Adrenal gland (tissue), 12 donors: ENCODE results near the gene ARHGEF10L. TPM values are rescaled to one million over a fixed set of nuclear protein-coding genes. Genes with fewer than 3 reads are reported as not detected.

Experiments
- DNase-seq, 7 donors: peaks; one replicate each; pipeline ENCODE4 v3.0.0-alpha.2; 2019 to 2020
- H3K27ac ChIP-seq, 5 donors: fragments of 200-600 bp; sonication (generic) in 4 of 5; 1 replicate in 3 of 5; 2 replicates in 2 of 5; pipeline versions ENCODE4 v1.5.1 to v1.8.0; 2016 to 2020; ENCODE audit warnings: mild to moderate bottlenecking in 1 of 5
- H3K27me3 ChIP-seq: fragments of 200-600 bp; 2 replicates; pipeline ENCODE4 v1.8.0; 2021
- H3K36me3 ChIP-seq, 2 donors: fragments of 200-600 bp; replicated peaks in 1 of 2; 1 replicate in 1 of 2; 2 replicates in 1 of 2; pipeline versions ENCODE4 v1.5.1 to v1.8.0; 2018 to 2022
- H3K4me1 ChIP-seq, 2 donors: fragments of 200-600 bp; replicated peaks in 1 of 2; 1 replicate in 1 of 2; 2 replicates in 1 of 2; pipeline versions ENCODE4 v1.5.1 to v1.8.0; 2018 to 2021
- H3K4me3 ChIP-seq, 4 donors: fragments of 200-600 bp; sonication (generic) in 3 of 4; one replicate each; pipeline ENCODE4 v1.5.1; 2016 to 2018
- H3K9me3 ChIP-seq, 3 donors: fragments of 200-600 bp; sonication (generic) in 1 of 3; replicated peaks in 1 of 3; 1 replicate in 2 of 3; 2 replicates in 1 of 3; pipeline versions ENCODE4 v1.5.1 to v1.8.0; 2016 to 2021
- POLR2A ChIP-seq, 2 donors: fragments of 450-650 bp; IDR thresholded peaks; one replicate each; pipeline ENCODE4 v1.6.1; 2017; ENCODE audit warnings: antibody characterized with exemption in 2 of 2, mild to moderate bottlenecking in 2 of 2, moderate library complexity in 1 of 2
- WGBS, 4 donors: extraction: QIAGEN DNeasy Blood & Tissue Kit in 2 of 4; methylation state at CpG; one replicate each; pipeline versions ENCODE4 v1.1.5 to v1.1.7; 2013 to 2017; 5-methylcytosine and 5-hydroxymethylcytosine counted together
- intact Hi-C, 2 donors: fragments of 100-400 bp; cut with DNase I; formaldehyde crosslinking; loops; one replicate each; pipeline versions ENCODE4 v1.14.1 to v1.15.0; 2022 to 2023
- polyA plus RNA-seq, 3 donors: library from polyadenylated mRNA; stranded (reverse); fragments of 200-250 nt in 2 of 3; fragments of 350-450 nt in 1 of 3; fragmentation: Illumina TruSeq in 1 of 3; extraction: RNeasy Lipid Tissue Mini Kit (QIAGEN cat#74804) in 1 of 3; gene quantifications; one replicate each; pipeline ENCODE4 v1.2.3, GENCODE V29; 2013 to 2014
- total RNA-seq, 9 donors: library from RNA; depleted of rRNA in 4 of 9; stranded (reverse); fragments of >200 nt in 4 of 9; fragments of 120-200 nt in 1 of 9; fragmentation: NEBNext Ultra II Directional in 1 of 9; extraction: Animal tissue kit (Norgen Biotek cat#: 25700) in 1 of 9; gene quantifications; one replicate each; pipeline versions ENCODE4 v1.1.0 to v1.2.4, GENCODE V29; 2013 to 2023
- TF ChIP-seq, protein P1 (sequence below), 6 experiments: fragments of 450-650 bp in 4 of 6; fragments of 200-600 bp in 2 of 6; sonication (generic) in 1 of 6; IDR thresholded peaks; 1 replicate in 5 of 6; 2 replicates in 1 of 6; pipeline versions ENCODE4 v1.5.1 to v1.8.0; 2016 to 2021; ENCODE audit warnings: antibody characterized with exemption in 6 of 6, mild to moderate bottlenecking in 2 of 6, moderate library complexity in 1 of 6
- donor health status: healthy with polysubstance abuse.
- donor health status: Bipolar disorder and iron deficiency.
- donor health status: DM: yes; HTN: yes; CAD: no.
- donor health status: DM: no; HTN: no; CAD: no.
- donor health status: DM: no; HTN: no; CAD: no.
- donor health status: DM: yes; HTN: yes; CAD: no.

Gene ARHGEF10L
- total and polyA plus RNA-seq, 12 donors = 1.7 to 54.9 (median 30.1) TPM

- no peaks in the 10 kb centered on the region for H3K36me3 ChIP-seq
- DNase-seq = no peak
- TF ChIP-seq POLR2A (IDR thresholded peaks at IDR 0.05) = no peak
- TF ChIP-seq, protein P1, sequence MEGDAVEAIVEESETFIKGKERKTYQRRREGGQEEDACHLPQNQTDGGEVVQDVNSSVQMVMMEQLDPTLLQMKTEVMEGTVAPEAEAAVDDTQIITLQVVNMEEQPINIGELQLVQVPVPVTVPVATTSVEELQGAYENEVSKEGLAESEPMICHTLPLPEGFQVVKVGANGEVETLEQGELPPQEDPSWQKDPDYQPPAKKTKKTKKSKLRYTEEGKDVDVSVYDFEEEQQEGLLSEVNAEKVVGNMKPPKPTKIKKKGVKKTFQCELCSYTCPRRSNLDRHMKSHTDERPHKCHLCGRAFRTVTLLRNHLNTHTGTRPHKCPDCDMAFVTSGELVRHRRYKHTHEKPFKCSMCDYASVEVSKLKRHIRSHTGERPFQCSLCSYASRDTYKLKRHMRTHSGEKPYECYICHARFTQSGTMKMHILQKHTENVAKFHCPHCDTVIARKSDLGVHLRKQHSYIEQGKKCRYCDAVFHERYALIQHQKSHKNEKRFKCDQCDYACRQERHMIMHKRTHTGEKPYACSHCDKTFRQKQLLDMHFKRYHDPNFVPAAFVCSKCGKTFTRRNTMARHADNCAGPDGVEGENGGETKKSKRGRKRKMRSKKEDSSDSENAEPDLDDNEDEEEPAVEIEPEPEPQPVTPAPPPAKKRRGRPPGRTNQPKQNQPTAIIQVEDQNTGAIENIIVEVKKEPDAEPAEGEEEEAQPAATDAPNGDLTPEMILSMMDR (IDR thresholded peaks at IDR 0.05) = no peak
- no peaks in the 10 kb centered on the region for H3K4me1 ChIP-seq
- intact Hi-C loops = no loop called here
- H3K9me3 ChIP-seq = no peaks in the 10 kb centered on the region
- H3K27me3 ChIP-seq = no peaks in the 10 kb centered on the region
- H3K27ac ChIP-seq = no peak overlapping the region
- WGBS, 4 donors = 73 to 77% (median 75%) methylated on average over 8 to 15 of the region's 15 CpGs
- H3K4me3 ChIP-seq = no peak overlapping the region
Observed at GRCh38 chr1:17575797-17576518, 36.5 kb downstream of the ARHGEF10L start.

GRCh38 chr1:17576519-17576853 lies 37.0 kb downstream of the ARHGEF10L start:
- no peak for DNase-seq
- H3K4me1 ChIP-seq = no peaks in the 10 kb centered on the region
- TF ChIP-seq, protein P1 (IDR thresholded peaks at IDR 0.05) = no peak
- no peak for TF ChIP-seq POLR2A (IDR thresholded peaks at IDR 0.05)
- H3K27me3 ChIP-seq = no peaks in the 10 kb centered on the region
- WGBS, 4 donors = 89 to 93% (median 91%) methylated on average over 6 of the region's 6 CpGs; no CpG with 5 or more reads in 1 of the 4 donors
- intact Hi-C loops = no loop called here
- H3K9me3 ChIP-seq = no peaks in the 10 kb centered on the region
- no peak overlapping the region for H3K4me3 ChIP-seq
- no peaks in the 10 kb centered on the region for H3K36me3 ChIP-seq
- H3K27ac ChIP-seq = no peak overlapping the region

DNA sequence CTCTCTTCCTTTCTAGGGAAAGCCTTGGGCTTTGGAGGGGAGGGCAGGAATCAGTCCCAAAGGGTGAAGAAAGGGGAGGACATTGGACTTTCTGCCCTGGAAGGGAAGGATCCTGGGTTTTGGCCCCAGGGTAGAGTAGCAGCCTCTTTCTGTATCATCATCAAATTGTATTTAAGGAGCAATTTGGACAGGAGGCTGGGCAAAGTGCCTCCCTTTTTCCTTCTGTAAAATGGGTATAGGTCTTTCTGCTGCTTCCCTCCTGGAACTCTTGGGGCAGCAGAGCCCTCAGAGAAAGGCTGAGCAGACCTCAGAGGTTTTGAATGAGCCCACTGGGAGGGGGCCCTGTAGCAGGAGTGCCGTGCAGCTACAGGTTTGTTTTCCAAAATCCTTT lies 38.4 kb downstream of the ARHGEF10L start:
- no peak for DNase-seq
- no peak overlapping the region for H3K27ac ChIP-seq
- intact Hi-C loops = no loop called here
- TF ChIP-seq POLR2A (IDR thresholded peaks at IDR 0.05) = no peak
- TF ChIP-seq, protein P1 (IDR thresholded peaks at IDR 0.05) = no peak
- 75 to 100% (median 92%) methylated on average over 1 of the region's 1 CpG for WGBS, 4 donors
- H3K9me3 ChIP-seq = no peaks in the 10 kb centered on the region
- H3K4me1 ChIP-seq = no peaks in the 10 kb centered on the region
- no peaks in the 10 kb centered on the region for H3K36me3 ChIP-seq
- no peak overlapping the region for H3K4me3 ChIP-seq
- no peaks in the 10 kb centered on the region for H3K27me3 ChIP-seq

DNA sequence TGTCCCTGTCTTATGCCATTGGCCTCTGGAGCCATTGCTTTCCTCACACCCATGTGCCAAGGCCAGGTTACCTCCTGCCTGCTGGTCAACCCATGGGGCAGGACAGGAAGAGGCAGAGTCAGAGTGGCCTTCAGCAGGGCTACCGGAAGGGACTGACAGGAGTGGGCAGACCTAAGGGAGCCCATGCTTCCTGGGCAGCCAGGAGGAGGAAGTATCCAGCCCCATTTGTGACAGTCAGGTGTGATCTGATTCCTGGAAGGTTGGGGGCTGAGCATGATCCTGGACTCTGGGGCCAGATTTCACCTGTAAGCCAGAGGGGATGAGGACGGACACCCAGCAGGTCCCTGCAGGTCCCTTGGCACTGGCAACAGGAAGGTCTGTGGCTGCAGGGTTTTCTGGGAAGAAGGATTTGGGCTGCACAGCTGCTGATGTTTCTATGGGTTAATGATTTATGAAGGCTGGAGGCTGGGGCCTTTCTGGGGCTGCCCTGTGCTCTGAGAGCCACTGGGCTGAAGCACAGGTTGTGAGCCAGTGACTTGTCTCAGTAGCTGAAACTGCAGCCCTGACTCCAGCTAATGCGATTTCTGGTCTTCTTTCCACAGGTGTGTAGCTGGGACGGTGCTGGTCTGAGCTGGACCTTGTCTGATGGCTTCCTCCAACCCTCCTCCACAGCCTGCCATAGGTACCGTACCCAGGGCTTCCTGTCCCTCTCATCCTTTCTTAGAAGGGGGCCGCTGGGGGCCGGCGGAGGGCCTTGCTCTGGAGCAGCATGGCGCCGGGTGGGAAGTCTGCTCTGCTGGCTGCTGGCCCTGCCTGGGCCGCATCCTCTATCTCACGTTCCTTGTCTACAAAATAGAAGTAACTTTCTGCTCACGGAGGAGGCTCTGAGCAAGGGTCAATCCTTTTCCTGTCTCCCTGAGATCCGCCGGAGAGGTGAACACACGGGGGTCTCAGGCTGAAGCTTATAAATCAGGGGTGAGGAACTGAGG lies 40.7 kb downstream of the ARHGEF10L start:
- 83 to 91% (median 86%) methylated on average over 15 to 16 of the region's 16 CpGs for WGBS, 4 donors
- no peak overlapping the region for H3K4me3 ChIP-seq

More for the DNA sequence above, 40.7 kb downstream of the ARHGEF10L start:
- Histone ChIP-seq H3K36me3 (no peaks in the 10 kb centered on the region), H3K4me1 (no peaks in the 10 kb centered on the region), H3K9me3 (no peaks in the 10 kb centered on the region), H3K27me3 (no peaks in the 10 kb centered on the region), H3K27ac (no peak overlapping the region)
- intact Hi-C loops = no loop called here
- DNase-seq = peak in 1 of 7 donors; percentile 49
- TF ChIP-seq, protein P1 (IDR thresholded peaks at IDR 0.05) = no peak
- no peak for TF ChIP-seq POLR2A (IDR thresholded peaks at IDR 0.05)
